ENCODE measurements around the gene PPP1R14B.
A peak's percentile ranks its signal among the peaks of the same experiment; 100 is the strongest.

PPP1R14B gene

DNA sequence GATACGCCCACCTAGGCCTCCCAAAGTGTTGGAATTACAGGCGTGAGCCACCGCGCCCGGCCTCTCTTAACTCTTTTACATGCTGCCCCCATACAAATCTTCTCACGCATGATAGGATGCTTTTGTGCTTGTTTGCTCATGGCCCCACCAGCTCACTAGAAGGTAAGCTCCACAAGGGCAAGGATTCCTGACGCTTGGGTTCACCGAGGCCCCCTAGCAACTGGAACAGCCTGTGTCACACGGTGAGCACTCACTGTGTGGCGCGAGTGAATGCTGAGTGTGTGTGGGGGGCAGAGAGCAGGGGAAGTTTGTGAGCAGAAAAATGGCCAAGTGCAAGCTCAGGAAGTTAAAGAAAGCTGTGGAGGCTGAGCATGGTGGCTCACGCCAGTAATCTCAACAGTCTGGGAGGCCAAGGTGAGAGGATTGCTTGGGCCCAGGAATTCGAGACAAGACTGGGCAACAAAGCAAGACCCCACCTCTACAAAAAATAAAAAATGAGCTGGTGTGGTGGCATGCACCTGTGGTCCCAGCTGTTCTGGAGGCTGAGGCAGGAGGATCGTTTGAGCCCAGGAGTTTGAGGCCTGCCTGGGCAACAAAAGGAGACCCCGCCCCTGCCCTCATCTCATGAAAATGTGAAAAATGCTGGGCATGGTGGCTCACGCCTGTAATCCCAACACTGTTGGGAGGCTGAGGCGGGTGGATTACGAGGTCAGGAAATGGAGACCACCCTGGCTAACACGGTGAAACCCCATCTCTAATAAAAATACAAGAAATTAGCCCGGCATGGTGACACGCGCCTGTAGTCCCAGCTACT lies 35.4 kb upstream of the PPP1R14B start:
- DNase-seq = no peak

DNA sequence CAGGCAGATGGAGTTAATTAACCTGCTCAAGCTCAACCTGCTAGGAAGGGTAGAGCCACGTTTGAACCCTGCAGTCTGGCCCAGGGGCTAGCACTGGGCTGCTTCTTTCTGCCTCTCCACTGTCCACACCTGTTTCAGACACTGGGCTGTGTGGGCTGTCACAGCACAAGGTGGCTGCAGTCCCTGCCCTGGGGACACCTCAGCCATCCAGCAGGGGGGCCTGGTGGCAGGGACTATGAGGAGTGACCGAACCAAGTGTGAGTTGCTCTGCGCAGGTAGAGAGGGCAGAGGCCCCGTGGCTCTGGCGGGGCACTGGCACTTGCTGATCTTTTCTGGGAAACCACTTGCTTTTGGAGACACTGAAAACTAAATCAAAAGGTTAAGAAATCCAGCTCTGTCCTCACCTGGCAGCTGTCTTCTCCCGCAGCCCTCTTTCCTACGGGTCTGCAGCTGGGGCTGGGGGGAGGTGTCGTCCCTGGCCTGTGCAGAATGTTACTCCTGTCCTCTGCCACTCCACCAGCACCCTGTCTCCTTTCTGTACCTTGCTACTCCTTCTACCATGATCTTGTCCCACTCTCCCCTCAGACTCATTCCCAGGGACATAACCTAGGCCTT lies 31.9 kb upstream of the PPP1R14B start:
- no peak for DNase-seq

DNA sequence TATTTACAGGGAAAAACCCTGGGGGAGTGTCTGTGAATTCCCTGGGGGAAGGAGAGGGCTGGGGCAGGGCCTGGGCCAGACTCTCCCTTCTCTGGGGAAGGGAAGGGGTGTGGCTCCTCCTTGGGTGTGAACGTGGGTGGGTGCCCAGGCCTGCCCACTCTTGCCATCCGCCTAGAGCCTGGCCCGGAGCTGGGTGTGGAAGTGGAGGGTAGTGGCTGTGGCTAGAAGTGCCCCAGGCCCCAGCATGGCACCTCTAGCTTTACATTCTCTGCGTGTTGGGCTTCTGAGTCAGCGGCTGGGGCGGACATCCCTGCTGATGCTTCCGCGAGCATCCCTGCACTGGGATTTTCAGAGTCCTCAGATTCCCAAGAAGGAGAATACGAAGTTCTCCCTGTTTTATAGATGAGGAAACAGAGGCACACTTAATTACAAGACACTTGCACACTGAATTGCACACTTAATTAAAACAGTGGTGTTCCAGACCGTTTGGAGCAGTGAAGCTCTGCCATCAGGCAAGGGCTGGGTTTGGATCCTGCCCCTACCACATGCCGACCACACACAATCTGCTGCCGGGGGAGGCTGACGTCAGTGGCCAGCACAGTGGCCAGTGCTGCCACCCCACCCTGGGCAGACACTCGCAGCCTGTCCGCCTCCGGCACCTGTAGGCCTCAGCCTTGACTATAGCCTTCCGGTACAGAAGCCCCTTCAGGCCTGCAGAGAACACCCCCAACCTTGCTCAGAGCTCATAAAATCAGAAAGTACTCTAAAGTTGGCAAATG lies 30.1 kb upstream of the PPP1R14B start:
- peak; percentile 68 for DNase-seq

DNA sequence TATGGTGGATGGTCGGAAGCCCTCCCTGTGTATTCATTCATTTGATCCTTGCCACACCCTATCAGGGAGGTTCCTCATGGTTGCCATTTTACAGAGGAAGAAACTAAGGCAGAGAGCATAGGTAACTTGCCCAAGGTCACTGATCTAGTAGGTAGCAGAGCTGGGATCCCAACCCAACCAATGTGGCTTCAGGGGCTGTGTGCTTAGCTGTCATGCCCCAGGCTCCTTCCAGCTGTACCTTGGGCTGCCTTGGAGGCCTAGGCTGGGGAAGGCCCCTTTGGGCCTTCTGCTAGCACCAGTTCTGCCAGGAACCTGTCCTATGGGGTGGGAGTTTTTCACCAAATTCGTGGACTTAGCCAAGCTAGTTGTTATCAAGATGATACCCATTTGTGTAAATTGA lies 29.1 kb upstream of the PPP1R14B start:
- no peak for DNase-seq

DNA sequence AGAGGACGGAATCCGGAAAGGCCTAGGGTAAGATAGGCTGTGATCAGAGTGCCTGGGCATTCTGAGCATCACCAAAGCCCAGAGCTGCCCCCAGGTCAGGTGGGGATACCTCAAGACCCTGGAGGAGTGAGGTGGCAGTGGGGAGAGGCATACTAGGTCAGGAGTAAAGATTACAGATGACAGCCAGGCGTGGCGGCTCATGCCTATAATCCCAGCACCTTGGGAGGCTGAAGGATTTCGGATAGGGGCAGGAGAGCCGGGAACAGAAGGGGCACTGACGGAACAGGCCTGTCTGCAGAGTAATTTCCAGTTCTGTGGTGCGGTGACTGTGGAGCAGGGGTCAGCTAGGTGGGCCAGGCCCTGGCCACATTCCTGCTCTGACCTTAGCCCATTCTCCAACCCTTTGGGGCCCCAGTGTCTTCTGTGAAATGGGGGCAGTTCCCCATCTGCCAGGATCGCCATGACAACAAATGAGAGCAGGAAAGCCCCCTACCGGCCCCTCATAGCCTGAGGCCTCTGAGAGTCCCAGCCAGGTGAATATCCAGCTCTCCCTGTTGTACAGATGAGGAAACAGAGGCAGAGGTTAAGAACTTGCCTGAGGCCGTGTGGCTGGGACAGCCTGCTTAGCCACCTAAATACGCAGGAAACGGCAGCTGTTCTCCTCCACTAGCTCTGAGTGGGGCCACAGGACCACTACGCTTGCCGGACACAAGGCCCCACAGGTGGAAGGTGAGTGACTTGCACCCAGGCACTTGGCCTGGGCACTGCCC lies 28.5 kb upstream of the PPP1R14B start:
- no peak for DNase-seq

DNA sequence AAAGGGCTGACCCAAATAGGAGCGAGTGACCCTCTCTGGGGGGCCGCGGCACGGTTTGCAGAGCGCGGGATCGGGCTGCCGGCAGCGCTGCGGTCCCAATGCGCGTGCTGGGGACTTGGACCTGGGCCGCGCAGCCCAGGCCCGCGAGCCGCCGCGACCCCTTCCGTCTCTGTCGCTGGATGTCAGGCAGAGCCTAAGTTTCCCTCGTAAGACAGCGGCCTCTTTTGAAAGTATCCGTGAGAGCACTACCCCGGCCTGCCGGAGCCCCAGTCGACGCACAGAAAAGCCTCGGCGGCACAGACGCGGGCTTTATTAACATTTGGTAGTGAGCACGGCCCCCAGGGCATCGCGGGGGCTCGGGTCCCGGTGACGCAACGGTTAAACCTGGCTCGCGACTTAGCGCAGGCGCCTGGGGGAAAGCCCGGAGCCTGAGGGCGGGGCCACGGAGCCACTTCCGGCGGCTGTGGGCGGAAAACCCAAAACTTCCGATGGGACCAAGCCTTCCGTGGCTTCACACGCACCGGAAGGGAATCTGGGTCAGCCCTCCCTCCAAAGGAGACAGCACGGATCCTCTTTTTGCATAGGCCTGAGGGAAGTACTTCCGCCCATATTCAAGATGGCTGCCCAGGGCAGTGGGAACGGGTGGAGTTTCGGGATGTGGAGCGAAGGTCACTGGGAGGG lies 22.9 kb upstream of the PPP1R14B start:
- peak; percentile 100 for DNase-seq

DNA sequence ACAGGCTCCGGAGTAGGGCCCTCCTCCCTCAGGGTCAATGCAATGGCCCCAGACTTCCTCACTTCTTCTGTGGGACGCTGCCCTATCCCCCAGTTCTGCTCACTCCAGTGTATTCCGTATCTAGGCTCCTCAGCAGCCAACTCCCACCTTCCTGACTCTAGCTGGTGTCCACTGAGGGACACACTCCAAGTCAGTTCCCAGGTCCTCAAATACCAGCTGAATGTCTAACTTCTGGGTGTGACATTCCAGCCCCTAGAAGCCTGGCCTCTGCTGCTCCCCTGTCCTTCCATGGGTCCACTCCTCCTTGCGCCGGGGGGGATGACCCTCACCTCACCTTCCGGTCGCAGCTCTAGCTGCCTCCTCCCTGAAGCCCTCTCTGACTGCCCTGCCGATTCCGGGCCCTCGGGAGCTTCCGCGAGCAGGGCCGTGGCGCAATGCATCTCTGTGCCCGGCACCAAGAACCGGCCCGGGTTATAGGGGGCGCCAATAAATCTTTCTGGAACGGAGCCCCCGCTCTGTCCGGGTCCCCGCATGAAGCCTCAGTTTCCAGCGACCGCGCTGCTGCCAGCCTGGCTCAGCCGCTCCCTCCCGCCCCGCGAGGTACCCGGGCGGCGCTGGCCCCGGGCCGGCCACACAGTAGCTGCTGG lies 22.3 kb upstream of the PPP1R14B start:
- peak; percentile 46 for DNase-seq

DNA sequence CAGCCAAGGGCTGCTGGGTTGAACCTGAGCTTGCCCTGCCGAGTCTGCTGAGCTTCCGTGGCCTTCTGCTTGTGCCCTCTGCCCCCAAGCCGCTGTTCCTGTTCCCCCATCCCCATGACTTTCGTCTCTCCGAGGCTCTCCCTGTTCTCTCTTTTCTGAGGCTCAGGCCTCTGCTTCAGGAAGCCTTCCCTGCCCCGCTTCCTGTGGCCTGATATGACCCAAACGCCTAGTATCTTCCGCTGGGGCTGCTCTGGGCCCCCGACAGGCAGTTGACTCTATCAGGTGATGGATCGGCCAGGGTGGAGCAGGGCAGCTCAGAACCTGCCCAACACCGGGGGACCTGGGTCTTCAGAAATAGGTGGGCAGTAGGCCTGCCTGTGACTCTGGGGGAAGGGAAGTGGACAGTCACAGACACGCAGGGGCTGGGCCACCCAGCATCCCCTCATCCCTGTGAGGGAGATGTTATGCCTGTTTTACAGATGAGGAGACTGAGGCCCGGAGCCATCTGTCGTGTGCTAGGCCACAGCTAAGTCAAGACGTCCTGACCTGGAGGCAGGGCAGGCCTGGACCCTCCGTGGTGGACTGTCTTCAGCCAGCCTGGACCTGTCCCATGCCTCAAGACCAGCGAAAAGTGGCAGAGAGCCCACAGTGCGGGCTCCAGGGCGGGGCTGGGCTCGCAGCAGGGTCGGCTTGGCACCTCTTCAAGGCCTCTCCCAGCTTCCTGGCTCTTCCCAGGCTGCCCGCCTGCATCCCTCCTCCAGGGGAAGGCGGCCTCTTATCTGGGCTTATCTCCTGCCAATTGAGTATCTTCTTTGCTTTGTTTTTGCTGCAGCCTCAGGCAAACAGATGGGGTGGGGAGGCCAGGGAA lies 21.5 kb upstream of the PPP1R14B start:
- DNase-seq = peak; percentile 46

DNA sequence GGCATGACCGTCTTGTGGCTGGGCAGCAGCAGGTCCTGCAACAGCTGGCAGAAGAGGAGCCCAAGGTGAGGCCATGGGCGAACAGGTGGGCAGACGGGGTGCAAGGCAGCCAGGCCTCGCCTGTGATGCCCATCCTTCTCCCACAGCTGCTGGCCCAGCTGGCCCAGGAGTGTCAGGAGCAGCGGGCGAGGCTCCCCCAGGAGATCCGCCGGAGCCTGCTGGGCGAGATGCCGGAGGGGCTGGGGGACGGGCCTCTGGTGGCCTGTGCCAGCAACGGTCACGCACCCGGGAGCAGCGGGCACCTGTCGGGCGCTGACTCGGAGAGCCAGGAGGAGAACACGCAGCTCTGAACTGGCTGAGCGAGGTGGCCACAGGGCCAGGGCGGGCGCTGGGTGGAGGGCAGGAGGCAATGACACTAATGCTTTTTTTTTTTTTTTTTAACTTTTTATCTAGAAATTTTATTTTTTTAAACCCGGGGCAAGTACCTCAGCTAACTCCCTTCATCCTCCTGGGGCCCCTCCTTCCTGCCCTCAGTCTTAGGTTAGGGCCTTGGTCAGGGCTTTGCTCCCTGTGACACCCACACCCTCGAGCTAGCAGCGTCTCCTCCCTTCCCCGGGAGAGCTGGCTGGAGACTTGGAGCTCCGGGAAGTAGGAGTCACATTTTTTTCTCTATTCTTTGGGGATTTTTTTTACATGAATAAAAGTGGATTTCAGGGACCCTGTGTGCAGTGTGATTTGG lies 20.6 kb upstream of the PPP1R14B start:
- DNase-seq = no peak

DNA sequence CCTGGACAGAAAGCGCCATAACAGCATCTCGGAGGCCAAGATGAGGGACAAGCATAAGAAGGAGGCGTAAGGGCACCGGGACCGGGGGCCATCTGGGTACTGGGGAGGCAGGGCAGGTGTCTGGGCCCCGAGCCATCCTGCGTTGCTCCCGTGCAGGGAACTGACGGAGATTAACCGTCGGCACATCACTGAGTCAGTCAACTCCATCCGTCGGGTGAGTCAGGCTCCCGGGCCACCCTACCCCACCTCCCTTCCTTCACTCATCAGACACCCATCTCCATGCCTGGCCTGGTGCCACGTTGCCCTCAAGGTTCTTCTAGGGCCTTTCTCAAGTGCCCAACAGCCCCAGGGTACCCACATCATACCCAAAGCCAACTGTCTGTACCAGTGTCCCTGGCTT lies 19.6 kb upstream of the PPP1R14B start:
- no peak for DNase-seq

DNA sequence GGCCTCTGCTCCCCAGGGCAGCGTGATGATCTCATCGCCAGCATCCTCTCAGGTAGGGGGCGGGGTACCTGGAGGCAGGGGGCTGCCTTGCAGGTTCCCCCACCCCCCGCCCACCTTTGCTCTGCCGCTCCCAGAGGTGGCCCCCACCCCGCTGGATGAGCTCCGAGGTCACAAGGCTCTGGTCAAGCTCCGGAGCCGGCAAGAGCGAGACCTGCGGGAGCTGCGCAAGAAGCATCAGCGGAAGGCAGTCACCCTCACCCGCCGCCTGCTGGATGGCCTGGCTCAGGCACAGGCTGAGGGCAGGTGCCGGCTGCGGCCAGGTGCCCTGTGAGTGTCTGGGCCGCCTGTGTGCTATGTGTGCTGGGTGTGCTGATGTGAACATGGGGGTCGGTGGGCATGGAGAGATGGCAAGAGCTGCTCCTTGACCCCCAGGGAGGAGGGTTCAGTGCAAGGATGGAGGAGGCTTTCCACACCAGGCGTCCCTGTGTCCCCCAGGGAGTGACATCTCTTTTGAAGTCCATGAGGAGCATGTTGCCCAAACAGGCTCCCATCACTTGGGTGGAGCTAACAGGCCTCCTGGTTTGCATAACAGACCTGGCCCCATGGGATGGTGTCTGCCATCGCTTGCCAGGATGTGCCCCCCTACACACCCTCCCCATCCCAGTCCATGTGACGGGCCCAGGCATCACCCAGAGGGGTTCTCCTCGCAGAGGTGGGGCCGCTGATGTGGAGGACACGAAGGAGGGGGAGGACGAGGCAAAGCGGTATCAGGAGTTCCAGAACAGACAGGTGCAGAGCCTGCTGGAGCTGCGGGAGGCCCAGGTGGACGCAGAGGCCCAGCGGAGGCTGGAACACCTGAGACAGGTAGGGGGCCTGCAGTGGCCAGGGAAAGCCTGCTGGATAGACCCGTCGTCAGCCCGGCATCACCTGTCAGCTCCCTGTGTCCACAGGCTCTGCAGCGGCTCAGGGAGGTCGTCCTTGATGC lies 18.7 kb upstream of the PPP1R14B start:
- DNase-seq = no peak

DNA sequence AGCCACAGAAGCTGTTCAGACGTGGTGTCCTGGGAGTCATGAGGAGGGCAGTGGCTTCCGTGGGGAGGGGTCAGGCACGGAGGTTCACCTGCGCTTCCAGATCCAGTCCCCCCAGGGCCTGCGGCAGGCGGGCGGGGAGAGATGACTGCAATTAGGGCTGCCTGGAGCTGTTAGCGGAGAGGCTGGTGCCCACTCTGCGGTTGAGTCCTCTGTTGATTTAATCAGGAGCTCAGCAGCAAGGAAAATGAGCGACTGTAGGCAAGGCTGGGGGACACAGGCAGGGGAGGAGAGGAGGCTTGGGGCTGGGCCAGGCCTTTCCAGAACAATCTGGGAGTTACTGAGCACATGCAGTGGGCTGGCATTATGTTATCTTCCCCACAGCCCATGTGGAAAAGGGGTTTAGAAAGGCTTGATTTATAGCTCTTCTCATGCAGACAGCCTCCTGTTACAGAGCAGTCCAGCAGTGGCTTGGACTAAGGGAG lies 17.7 kb upstream of the PPP1R14B start:
- no peak for DNase-seq

DNA sequence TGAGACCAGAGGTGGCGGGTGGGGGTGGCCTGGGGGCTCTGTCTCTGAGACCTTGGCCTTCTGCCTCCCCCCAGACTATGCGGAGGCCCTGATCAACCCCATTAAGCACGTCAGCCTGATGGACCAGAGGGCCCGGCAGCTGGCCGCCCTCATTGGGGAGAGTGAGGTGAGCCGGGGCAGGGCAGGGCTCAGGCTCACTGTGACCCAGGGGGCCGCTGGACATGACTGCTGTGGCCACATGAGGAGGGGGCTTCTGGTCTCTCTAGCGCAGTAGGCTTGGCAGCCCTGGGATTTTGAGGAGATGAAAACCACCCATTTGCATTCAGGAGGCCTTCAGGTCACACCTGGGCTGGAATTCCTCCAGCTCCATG lies 17.2 kb upstream of the PPP1R14B start:
- DNase-seq = no peak

DNA sequence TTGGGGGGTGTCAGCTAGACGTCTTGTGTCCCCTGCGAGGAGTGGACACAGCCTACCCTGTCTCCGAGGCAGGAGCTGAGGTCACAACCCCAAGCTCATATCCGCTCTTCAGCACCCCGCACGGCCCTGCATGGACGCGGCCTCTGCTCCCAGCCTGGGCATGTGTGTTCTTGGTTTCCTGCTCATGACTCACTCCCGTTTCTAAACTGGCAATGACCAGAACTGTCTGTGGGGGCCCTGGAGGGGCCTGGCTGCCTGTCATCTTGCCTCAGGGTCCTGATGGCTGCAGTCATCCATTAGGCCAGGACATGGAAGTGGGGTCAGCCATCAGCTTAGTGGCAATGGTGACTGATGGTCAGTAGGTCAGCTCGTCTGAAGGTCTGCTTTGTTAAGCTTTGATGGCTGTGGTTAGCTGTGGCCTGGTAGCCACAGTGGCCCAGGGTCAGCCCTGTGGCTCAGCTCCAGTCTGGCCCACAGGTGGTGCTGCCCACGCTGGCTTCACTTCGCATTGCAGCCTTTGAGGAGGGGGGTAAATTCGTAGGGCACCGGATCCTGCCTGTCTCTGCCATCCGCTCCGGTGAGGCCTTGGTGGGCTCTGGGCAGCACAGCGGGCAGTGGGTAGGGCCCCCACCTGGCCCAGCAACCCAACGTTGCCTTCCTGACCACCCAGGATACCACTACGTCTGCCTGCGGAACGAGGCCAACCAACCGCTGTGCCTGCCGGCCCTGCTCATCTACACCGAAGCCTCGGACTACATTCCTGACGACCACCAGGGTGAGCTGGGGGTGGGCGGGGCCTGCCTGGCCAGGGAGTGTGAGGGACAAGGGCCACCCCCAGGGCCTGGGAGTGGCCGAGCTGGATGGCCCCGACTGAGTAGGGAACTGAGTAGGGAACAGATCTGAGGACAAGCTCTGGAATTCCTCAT lies 16.5 kb upstream of the PPP1R14B start:
- DNase-seq = peak; percentile 22

DNA sequence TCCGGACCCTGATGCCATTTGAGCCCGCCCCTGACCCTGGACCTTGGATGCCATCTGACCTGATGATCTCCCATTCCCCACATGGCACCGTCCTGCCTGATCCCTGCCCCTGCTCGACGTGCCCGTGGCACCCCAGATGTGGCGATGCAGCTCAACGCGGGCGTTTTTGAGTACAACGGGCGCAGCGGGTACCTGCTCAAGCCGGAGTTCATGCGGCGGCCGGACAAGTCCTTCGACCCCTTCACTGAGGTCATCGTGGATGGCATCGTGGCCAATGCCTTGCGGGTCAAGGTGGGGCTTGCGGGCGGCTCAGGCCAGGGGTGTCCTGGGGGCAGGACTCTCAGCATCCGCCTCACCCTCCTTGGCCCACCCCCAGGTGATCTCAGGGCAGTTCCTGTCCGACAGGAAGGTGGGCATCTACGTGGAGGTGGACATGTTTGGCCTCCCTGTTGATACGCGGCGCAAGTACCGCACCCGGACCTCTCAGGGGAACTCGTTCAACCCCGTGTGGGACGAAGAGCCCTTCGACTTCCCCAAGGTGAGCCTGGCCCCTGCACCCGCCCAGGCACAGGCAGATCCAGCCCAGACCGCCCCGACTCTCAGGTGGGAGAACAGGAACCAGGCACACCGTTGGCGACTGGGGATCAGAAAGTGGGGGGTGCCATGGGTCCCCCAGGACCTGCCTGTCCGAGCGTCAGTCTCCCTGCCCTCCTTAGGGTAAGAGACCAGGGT lies 15.7 kb upstream of the PPP1R14B start:
- DNase-seq = no peak

DNA sequence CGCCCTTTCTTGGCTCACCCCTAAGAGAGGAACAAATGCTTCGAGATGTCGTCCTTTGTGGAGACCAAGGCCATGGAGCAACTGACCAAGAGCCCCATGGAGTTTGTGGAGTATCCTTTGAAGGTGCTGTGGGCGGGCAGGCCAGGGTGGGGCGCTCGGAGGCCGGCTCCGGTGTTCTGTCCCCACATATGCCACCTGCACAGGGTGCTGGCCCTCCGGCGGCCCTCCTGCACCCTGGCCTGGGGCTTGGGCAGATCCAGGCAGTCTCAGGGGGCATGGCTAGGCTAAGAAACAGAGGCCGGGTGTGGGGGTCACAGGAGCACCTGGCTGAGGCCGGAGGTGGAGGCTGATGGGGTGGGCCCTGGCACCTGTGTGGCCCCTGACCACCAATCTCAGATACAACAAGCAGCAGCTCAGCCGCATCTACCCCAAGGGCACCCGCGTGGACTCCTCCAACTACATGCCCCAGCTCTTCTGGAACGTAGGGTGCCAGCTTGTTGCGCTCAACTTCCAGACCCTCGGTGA lies 14.9 kb upstream of the PPP1R14B start:
- no peak for DNase-seq

Data from fibroblast of skin of scalp (primary cell).